Measurements from ENCODE around the gene ENTHD1. TPM values are rescaled to one million over a fixed set of nuclear protein-coding genes. Genes with fewer than 3 reads are reported as not detected.
"Not testable (repeated sequence)": the region's sequence is repeated elsewhere in the genome, so short reads cannot be mapped to it uniquely, and the experiment has no call there.

ENTHD1 gene
- total RNA-seq, 2 donors from 2014 or later = 0.09 to 5.1 TPM

DNA sequence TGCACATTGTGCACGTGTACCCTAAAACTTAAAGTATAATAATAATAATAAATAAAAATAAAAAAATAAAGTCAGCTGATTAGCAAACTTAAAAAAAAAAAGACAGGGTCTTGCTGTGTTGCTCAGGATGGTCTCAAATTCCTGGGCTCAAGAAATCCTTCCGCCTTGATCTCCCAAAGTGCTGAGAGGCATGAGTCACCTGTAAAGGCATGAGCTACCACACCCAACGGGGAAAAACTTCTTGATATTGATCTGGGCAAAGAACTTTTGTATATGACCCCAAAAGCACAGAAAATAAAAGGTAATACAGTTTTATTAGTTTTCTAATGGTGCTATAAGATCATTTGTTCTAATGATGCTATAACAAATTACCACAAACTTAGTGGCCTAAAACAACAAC lies 46.1 kb downstream of the ENTHD1 start:
- no peak overlapping the region for H3K27ac ChIP-seq
- peaks cover 2% of the 10 kb centered on the region for H3K27me3 ChIP-seq (replicated peaks; ENCODE audit: insufficient read depth)
- no peak overlapping the region for H3K4me3 ChIP-seq
- intact Hi-C loops (cut with DNase I) = no loop called here
- H3K4me1 ChIP-seq (replicated peaks) = no peaks in the 10 kb centered on the region
- TF ChIP-seq, protein P1, sequence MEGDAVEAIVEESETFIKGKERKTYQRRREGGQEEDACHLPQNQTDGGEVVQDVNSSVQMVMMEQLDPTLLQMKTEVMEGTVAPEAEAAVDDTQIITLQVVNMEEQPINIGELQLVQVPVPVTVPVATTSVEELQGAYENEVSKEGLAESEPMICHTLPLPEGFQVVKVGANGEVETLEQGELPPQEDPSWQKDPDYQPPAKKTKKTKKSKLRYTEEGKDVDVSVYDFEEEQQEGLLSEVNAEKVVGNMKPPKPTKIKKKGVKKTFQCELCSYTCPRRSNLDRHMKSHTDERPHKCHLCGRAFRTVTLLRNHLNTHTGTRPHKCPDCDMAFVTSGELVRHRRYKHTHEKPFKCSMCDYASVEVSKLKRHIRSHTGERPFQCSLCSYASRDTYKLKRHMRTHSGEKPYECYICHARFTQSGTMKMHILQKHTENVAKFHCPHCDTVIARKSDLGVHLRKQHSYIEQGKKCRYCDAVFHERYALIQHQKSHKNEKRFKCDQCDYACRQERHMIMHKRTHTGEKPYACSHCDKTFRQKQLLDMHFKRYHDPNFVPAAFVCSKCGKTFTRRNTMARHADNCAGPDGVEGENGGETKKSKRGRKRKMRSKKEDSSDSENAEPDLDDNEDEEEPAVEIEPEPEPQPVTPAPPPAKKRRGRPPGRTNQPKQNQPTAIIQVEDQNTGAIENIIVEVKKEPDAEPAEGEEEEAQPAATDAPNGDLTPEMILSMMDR (IDR thresholded peaks at IDR 0.05) = no peak
- TF ChIP-seq POLR2A (IDR thresholded peaks at IDR 0.05) = no peak
- TF ChIP-seq POLR2AphosphoS5 (IDR thresholded peaks at IDR 0.05) = no peak
- no peaks in the 10 kb centered on the region for H3K9me3 ChIP-seq
- no peaks in the 10 kb centered on the region for H3K36me3 ChIP-seq
- no peak for DNase-seq (ENCODE audit: low spot score)
- 84% methylated on average over 3 of the region's 3 CpGs for WGBS

DNA sequence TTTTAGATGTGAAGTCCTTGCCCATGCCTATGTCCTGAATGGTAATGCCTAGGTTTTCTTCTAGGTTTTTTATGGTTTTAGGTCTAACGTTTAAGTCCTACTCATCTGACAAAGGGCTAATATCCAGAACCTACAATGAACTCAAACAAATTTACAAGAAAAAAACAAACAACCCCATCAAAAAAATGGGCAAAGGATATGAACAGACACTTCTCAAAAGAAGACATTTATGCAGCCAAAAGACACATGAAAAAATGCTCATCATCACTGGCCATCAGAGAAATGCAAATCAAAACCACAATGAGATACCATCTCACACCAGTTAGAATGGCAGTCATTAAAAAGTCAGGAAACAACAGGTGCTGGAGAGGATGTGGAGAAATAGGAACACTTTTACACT lies 47.0 kb downstream of the ENTHD1 start:
- DNase-seq (ENCODE audit: low spot score); H3K27me3 ChIP-seq (replicated peaks; ENCODE audit: insufficient read depth); intact Hi-C loops (cut with DNase I); H3K4me3 ChIP-seq; H3K4me1 ChIP-seq (replicated peaks); H3K9me3 ChIP-seq; H3K27ac ChIP-seq; H3K36me3 ChIP-seq: not testable (repeated sequence)
- 35% methylated on average over 1 of the region's 1 CpG for WGBS

DNA sequence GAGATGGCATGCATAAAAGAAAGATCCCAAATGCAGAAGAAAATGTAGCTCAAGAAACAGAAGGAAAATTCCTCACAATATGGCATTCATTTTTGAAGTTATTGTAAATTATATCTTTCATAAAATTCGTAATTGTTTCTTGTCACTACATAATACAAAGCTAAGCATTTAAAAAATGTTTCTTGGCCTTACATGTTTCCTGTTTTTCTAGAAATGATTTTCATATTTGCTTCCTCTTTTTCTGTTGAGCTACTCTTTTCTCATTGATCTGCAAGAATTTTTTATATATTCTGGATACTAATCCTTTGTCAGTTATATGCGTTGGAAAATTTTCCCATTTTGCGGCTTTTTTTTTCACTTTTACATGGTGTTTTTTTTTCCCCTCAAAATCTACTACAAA lies 48.0 kb downstream of the ENTHD1 start:
- intact Hi-C loops (cut with DNase I) = no loop called here
- no peak for DNase-seq (ENCODE audit: low spot score)
- Histone ChIP-seq H3K4me1 (replicated peaks) (no peaks in the 10 kb centered on the region), H3K27me3 (replicated peaks; ENCODE audit: insufficient read depth) (peaks cover 2% of the 10 kb centered on the region), H3K27ac (no peak overlapping the region), H3K36me3 (no peaks in the 10 kb centered on the region), H3K9me3 (no peaks in the 10 kb centered on the region), H3K4me3 (no peak overlapping the region)
- 84% methylated on average over 3 of the region's 3 CpGs for WGBS
- TF ChIP-seq POLR2A (IDR thresholded peaks at IDR 0.05) (no peak), POLR2AphosphoS5 (IDR thresholded peaks at IDR 0.05) (no peak)
- TF ChIP-seq, protein P1 (IDR thresholded peaks at IDR 0.05) = no peak

DNA sequence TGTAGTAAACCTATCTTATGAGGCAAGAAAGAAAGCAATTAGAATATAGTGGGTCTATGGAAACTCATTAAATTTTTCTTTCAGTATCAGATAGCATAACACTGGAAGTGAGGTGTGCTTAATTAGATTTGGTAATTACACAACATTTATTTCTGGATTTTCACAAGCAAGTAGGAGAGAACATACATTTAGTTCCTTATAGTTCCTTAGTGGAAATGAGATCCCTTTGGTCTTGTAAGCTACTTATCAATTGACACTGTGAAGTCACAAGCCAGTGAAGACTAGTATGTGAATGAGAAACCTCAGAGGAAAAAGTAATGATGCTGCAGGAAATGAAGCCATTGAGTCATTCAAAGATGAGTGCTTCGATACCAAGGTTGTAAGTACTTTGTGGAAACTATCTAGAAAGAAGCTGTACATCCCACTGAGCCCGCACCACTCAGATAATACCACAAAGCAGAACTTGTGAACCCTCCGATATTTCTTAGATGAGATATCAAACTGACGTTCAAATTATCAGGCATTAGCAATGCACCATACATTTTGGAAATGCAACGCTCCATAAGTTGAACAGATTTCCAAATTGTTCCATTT lies 53.5 kb downstream of the ENTHD1 start:
- Histone ChIP-seq H3K4me1 (replicated peaks) (no peaks in the 10 kb centered on the region), H3K4me3 (no peak overlapping the region), H3K27ac (no peak overlapping the region), H3K27me3 (replicated peaks; ENCODE audit: insufficient read depth) (no peaks in the 10 kb centered on the region), H3K36me3 (no peaks in the 10 kb centered on the region), H3K9me3 (no peaks in the 10 kb centered on the region)
- no peak for DNase-seq (ENCODE audit: low spot score)
- TF ChIP-seq POLR2A (IDR thresholded peaks at IDR 0.05) (no peak), POLR2AphosphoS5 (IDR thresholded peaks at IDR 0.05) (no peak)
- TF ChIP-seq, protein P1 (IDR thresholded peaks at IDR 0.05) = no peak
- intact Hi-C loops (cut with DNase I) = no loop called here
- 94% methylated on average over 5 of the region's 5 CpGs for WGBS

DNA sequence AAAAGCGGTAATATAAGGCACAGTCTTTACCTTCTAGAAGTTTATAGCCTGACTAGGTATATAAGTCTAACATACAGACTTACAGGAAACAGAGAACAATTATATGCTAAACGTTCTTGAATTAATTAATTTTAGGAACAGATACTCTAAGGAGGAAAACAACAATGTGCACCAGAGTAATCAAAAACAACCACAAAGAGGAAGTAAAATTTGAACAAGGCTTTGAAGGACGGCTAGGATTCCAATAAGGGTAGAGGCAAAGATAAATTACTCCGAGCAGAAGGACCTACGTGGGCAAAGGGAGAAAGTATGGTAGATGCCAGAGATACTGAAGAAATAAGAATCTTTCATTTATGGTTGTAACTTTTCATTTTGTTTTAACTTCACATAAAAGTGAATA lies 54.4 kb downstream of the ENTHD1 start:
- TF ChIP-seq POLR2AphosphoS5 (IDR thresholded peaks at IDR 0.05) (no peak), POLR2A (IDR thresholded peaks at IDR 0.05) (no peak)
- TF ChIP-seq, protein P1 (IDR thresholded peaks at IDR 0.05) = no peak
- 70% methylated on average over 5 of the region's 5 CpGs for WGBS
- intact Hi-C loops (cut with DNase I) = no loop called here
- no peak overlapping the region for H3K27ac ChIP-seq
- H3K4me3 ChIP-seq = no peak overlapping the region
- DNase-seq (ENCODE audit: low spot score) = no peak
- no peaks in the 10 kb centered on the region for H3K36me3 ChIP-seq
- no peaks in the 10 kb centered on the region for H3K9me3 ChIP-seq
- H3K27me3 ChIP-seq (replicated peaks; ENCODE audit: insufficient read depth) = no peaks in the 10 kb centered on the region
- H3K4me1 ChIP-seq (replicated peaks) = no peaks in the 10 kb centered on the region
